Endothelial cell of umbilical vein (primary cell): Measurements from ENCODE around the gene TBC1D14. TPM values are rescaled to one million over a fixed set of nuclear protein-coding genes. Genes with fewer than 3 reads are reported as not detected.

ENCODE experiments used
- BruUV-seq: library from RNA; stranded (reverse); fragments of 400-500 nt; replicated peaks from 2 replicates; lab custom pipeline; 2021; lab: Mats Ljungman, UMichigan
- CTCF ChIA-PET: fragments of 300-600, 350-600 bp; sonication (Branson Sonifier 250); formaldehyde crosslinking; loops from one replicate; lab custom pipeline; 2021; ENCODE audit warnings: antibody characterized with exemption, inconsistent platforms; lab: Charles Lee
- POLR2A ChIA-PET: fragments of 300-600, 350-600 bp; sonication (Branson Sonifier 250); formaldehyde crosslinking; loops from one replicate; lab custom pipeline; 2021; ENCODE audit warnings: antibody characterized with exemption, inconsistent platforms; lab: Charles Lee
- DNase-seq: peaks from one replicate; pipeline ENCODE4 v3.0.0-alpha.2; 2011; ENCODE audit warnings: low read depth, low spot score
- FAIRE-seq: peaks from 2 replicates; lab custom pipeline; 2011; peaks lifted over from hg19 to GRCh38; lab: Jason Lieb, UNC
- H2AFZ ChIP-seq: 2 replicates; pipeline ENCODE4 v1.6.0; 2012; ENCODE audit warnings: low read depth, low read length, control low read depth, inconsistent platforms
- H3K27ac ChIP-seq: 2 replicates; pipeline ENCODE4 v1.5.1; 2011; ENCODE audit warnings: low read depth, mild to moderate bottlenecking, control low read depth, low read length, moderate library complexity; ENCODE audit not compliant: insufficient read depth
- H3K27me3 ChIP-seq, 2 experiments: 2 replicates each; pipeline versions ENCODE4 v1.6.0 to v1.6.1; 2011; ENCODE audit warnings: low read length in 2 of 2, mixed read lengths in 1 of 2; ENCODE audit not compliant: control insufficient read depth in 2 of 2, insufficient read depth in 2 of 2
- H3K36me3 ChIP-seq, 2 experiments: 2 replicates in 1 of 2; 3 replicates in 1 of 2; pipeline ENCODE4 v1.5.1; 2011; ENCODE audit warnings: low read length in 2 of 2, mild to moderate bottlenecking in 1 of 2, moderate library complexity in 1 of 2; ENCODE audit not compliant: control insufficient read depth in 2 of 2, insufficient read depth in 2 of 2; ENCODE audit errors: extremely low read depth in 1 of 2
- H3K4me1 ChIP-seq: 3 replicates; pipeline ENCODE4 v1.5.1; 2011; ENCODE audit warnings: mild to moderate bottlenecking, low read length; ENCODE audit not compliant: control insufficient read depth, insufficient read depth; ENCODE audit errors: extremely low read depth
- H3K4me2 ChIP-seq: 2 replicates; pipeline ENCODE4 v1.6.1; 2011; ENCODE audit warnings: low read length, control low read depth, mixed read lengths; ENCODE audit not compliant: insufficient read depth
- H3K4me3 ChIP-seq, 3 experiments: fragments of 200-600 bp in 1 of 3; sonication (generic), shearing (Covaris generic) in 1 of 3; replicated peaks in 1 of 3; 2 replicates each; pipeline ENCODE4 v1.5.1; 2011 to 2016; ENCODE audit warnings: control low read depth in 3 of 3, low read length in 3 of 3, mild to moderate bottlenecking in 2 of 3, inconsistent platforms in 1 of 3, low read depth in 1 of 3, moderate library complexity in 1 of 3; ENCODE audit not compliant: insufficient read depth in 1 of 3
- H3K79me2 ChIP-seq: 2 replicates; pipeline ENCODE4 v1.6.0; 2012; ENCODE audit warnings: low read length, inconsistent platforms; ENCODE audit not compliant: control insufficient read depth, insufficient read depth
- H3K9ac ChIP-seq: replicated peaks from 2 replicates; pipeline ENCODE3; 2011; ENCODE audit warnings: low read length, control low read depth; ENCODE audit not compliant: insufficient read depth; ENCODE audit errors: extremely low read depth
- H3K9me1 ChIP-seq: replicated peaks from 3 replicates; pipeline ENCODE4 v1.6.0; 2011; ENCODE audit warnings: mild to moderate bottlenecking, low read length; ENCODE audit not compliant: control insufficient read depth, insufficient read depth; ENCODE audit errors: extremely low read depth
- H3K9me3 ChIP-seq: replicated peaks from 2 replicates; pipeline ENCODE4 v1.5.1; 2012; ENCODE audit warnings: low read length, inconsistent platforms; ENCODE audit not compliant: control insufficient read depth, insufficient read depth
- H4K20me1 ChIP-seq: replicated peaks from 2 replicates; pipeline ENCODE3; 2011; ENCODE audit warnings: mild to moderate bottlenecking, low read length; ENCODE audit not compliant: control insufficient read depth, insufficient read depth; ENCODE audit errors: extremely low read depth
- EZH2 ChIP-seq: IDR thresholded peaks from 2 replicates; pipeline ENCODE4 v1.6.1; 2012; ENCODE audit warnings: borderline replicate concordance, low read depth, mild to moderate bottlenecking, moderate library complexity, low read length, inconsistent platforms; ENCODE audit not compliant: severe bottlenecking
- FOS ChIP-seq: IDR thresholded peaks from 2 replicates; pipeline ENCODE4 v1.6.1; 2011; ENCODE audit warnings: mild to moderate bottlenecking, low read length, moderate library complexity, borderline replicate concordance; ENCODE audit not compliant: insufficient read depth
- GATA2 ChIP-seq: IDR thresholded peaks from 2 replicates; pipeline ENCODE4 v1.7.0; 2011; ENCODE audit warnings: low read depth, mild to moderate bottlenecking, moderate library complexity, mixed read lengths, low read length; ENCODE audit not compliant: insufficient read length, insufficient read depth
- JUN ChIP-seq: IDR thresholded peaks from 2 replicates; pipeline ENCODE4 v1.6.1; 2011; ENCODE audit warnings: borderline replicate concordance, low read depth; ENCODE audit not compliant: insufficient read length, insufficient read depth
- MYC ChIP-seq: IDR thresholded peaks from one replicate; pipeline ENCODE4 v1.6.1; 2011; ENCODE audit warnings: mild to moderate bottlenecking, low read depth, low read length
- POLR2A ChIP-seq: IDR thresholded peaks from 2 replicates; pipeline ENCODE4 v1.6.1; 2012; ENCODE audit warnings: low read depth, mild to moderate bottlenecking, control low read depth, low read length
- POLR2AphosphoS5 ChIP-seq: IDR thresholded peaks from 2 replicates; pipeline ENCODE4 v1.6.1; 2012; ENCODE audit warnings: low read depth, mild to moderate bottlenecking, control low read depth, low read length, moderate library complexity; ENCODE audit not compliant: insufficient read depth
- dilution Hi-C: fragments of 300-500 bp; cut with MboI; formaldehyde crosslinking; loops from one replicate; pipeline ENCODE4 v1.15.0; 2019; ENCODE audit warnings: low sequenced_read_pairs; ENCODE audit not compliant: extremely low pct_ligation_motif_present
- intact Hi-C: fragments of 100-400 bp; cut with micrococcal nuclease; formaldehyde crosslinking; loops from one replicate; pipeline ENCODE4 v1.10.0; 2022
- polyA plus RNA-seq, 4 experiments: library from polyadenylated mRNA; depleted of rRNA in 3 of 4; stranded (reverse) in 3 of 4; unstranded in 1 of 4; fragments of >200 nt; gene quantifications; 2 replicates each; pipeline versions ENCODE4 v1.2.1 to v1.2.3, GENCODE V29; 2011 to 2012; ENCODE audit warnings: missing spikeins in 1 of 4
- total RNA-seq: library from RNA; stranded (reverse); gene quantifications from 2 replicates; pipeline ENCODE4 v1.2.3, GENCODE V29; 2021
- TF ChIP-seq, protein P1 (sequence below): IDR thresholded peaks from 2 replicates; pipeline ENCODE4 v1.6.1; 2011; ENCODE audit not compliant: insufficient read depth, insufficient read length
- TF ChIP-seq, protein P2 (sequence below), 2 donors: IDR thresholded peaks; 1 replicate in 1 of 2; 2 replicates in 1 of 2; pipeline ENCODE4 v1.5.1; 2011; ENCODE audit warnings: low read length in 2 of 2, mild to moderate bottlenecking in 2 of 2, moderate library complexity in 2 of 2, control low read depth in 1 of 2, inconsistent platforms in 1 of 2, low read depth in 1 of 2; ENCODE audit not compliant: insufficient read depth in 1 of 2; ENCODE audit errors: extremely low read depth in 1 of 2

Gene TBC1D14
- total and polyA plus RNA-seq, 2 donors (not counting 3 experiments of a cell fraction or from before 2014, with no cell fraction given) = 23.7 to 24.8 TPM

DNA sequence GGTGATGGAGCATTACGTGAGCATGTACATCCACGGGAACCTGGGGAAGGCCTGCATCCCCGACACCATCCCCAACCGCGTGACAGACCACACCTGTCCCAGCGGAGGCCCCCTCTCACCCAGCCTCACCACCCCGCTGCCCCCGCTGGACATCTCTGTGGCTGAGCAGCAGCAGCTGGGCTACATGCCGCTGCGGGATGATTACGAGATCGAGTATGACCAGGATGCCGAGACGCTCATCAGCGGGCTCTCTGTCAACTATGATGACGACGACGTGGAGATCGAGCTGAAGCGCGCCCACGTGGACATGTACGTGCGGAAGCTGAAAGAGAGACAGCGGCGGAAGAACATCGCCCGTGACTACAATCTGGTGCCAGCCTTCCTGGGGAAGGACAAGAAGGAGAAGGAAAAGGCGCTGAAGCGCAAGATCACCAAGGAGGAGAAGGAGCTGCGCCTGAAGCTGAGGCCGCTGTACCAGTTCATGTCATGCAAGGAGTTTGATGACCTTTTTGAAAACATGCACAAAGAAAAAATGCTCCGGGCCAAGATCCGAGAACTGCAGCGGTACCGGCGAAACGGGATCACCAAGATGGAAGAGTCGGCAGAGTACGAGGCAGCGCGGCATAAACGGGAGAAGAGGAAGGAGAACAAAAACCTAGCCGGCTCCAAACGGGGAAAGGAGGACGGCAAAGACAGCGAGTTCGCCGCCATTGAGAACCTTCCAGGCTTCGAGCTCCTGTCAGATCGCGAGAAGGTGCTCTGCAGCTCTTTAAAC, 144.7 kb downstream of the TBC1D14 start:
- dilution Hi-C loops = no loop called here
- no peaks in the 10 kb centered on the region for H3K27me3 ChIP-seq
- no peaks in the 10 kb centered on the region for H4K20me1 ChIP-seq
- no peak overlapping the region for H2AFZ ChIP-seq
- H3K9me1 ChIP-seq = no peaks in the 10 kb centered on the region
- H3K4me3 ChIP-seq = no peak overlapping the region
- no peak overlapping the region for H3K9ac ChIP-seq
- intact Hi-C loops = no loop called here
- H3K4me2 ChIP-seq = no peak overlapping the region
- ChIA-PET POLR2A (interaction anchor here (1.1 to 1.7 kb wide), 2 partner anchors 11 to 13 kb away, joined by 3 to 6 read pairs; partner anchors contain the start of genes GRPEL1 and TADA2B), CTCF (interaction anchor here (0.6 to 2.2 kb wide), 6 partner anchors 9 to 1152 kb away, joined by 3 to 16 read pairs (median 6); partner anchors contain the start of genes GRPEL1 and TADA2B)
- peaks cover 17% of the 10 kb centered on the region for H3K79me2 ChIP-seq
- no peaks in the 10 kb centered on the region for H3K9me3 ChIP-seq
- FAIRE-seq (no peak), DNase-seq (no peak)
- no peak for TF ChIP-seq MYC
- TF ChIP-seq, protein P1, sequence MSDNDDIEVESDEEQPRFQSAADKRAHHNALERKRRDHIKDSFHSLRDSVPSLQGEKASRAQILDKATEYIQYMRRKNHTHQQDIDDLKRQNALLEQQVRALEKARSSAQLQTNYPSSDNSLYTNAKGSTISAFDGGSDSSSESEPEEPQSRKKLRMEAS = no peak
- TF ChIP-seq FOS = no peak
- TF ChIP-seq POLR2A = no peak
- no peak for TF ChIP-seq GATA2
- TF ChIP-seq JUN = no peak
- TF ChIP-seq, protein P2, sequence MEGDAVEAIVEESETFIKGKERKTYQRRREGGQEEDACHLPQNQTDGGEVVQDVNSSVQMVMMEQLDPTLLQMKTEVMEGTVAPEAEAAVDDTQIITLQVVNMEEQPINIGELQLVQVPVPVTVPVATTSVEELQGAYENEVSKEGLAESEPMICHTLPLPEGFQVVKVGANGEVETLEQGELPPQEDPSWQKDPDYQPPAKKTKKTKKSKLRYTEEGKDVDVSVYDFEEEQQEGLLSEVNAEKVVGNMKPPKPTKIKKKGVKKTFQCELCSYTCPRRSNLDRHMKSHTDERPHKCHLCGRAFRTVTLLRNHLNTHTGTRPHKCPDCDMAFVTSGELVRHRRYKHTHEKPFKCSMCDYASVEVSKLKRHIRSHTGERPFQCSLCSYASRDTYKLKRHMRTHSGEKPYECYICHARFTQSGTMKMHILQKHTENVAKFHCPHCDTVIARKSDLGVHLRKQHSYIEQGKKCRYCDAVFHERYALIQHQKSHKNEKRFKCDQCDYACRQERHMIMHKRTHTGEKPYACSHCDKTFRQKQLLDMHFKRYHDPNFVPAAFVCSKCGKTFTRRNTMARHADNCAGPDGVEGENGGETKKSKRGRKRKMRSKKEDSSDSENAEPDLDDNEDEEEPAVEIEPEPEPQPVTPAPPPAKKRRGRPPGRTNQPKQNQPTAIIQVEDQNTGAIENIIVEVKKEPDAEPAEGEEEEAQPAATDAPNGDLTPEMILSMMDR (IDR thresholded peaks at IDR 0.05; ENCODE audit: extremely low read depth in 1 of 2, insufficient read depth in 1 of 2, low read depth in 1 of 2, low read length in 2 of 2) = no peak
- no peak for TF ChIP-seq EZH2
- TF ChIP-seq POLR2AphosphoS5 = no peak
- H3K36me3 ChIP-seq = peaks cover 2 to 6% of the 10 kb centered on the region in 2 experiments
- no peak overlapping the region for H3K27ac ChIP-seq
- H3K4me1 ChIP-seq = peaks cover 13% of the 10 kb centered on the region
- no TSS peak for BruUV-seq
